ENCODE data around the gene INTS13.
A peak's percentile ranks its signal among the peaks of the same experiment; 100 is the strongest.
"Not testable (repeated sequence)": the region's sequence is repeated elsewhere in the genome, so short reads cannot be mapped to it uniquely, and the experiment has no call there.

INTS13 gene

GRCh38 chr12:26929590-26929989 is 8.2 kb downstream of the INTS13 start:
- no peak for DNase-seq

- DNase-seq, result no peak
These were observed 9.1 kb downstream of the INTS13 start for GRCh38 chr12:26928661-26929060.

- DNase-seq, result no peak
These were observed 15.9 kb downstream of the INTS13 start for GRCh38 chr12:26921886-26922285.

- no peak for DNase-seq
These were observed 18.6 kb downstream of the INTS13 start for GRCh38 chr12:26919216-26919555.

DNA sequence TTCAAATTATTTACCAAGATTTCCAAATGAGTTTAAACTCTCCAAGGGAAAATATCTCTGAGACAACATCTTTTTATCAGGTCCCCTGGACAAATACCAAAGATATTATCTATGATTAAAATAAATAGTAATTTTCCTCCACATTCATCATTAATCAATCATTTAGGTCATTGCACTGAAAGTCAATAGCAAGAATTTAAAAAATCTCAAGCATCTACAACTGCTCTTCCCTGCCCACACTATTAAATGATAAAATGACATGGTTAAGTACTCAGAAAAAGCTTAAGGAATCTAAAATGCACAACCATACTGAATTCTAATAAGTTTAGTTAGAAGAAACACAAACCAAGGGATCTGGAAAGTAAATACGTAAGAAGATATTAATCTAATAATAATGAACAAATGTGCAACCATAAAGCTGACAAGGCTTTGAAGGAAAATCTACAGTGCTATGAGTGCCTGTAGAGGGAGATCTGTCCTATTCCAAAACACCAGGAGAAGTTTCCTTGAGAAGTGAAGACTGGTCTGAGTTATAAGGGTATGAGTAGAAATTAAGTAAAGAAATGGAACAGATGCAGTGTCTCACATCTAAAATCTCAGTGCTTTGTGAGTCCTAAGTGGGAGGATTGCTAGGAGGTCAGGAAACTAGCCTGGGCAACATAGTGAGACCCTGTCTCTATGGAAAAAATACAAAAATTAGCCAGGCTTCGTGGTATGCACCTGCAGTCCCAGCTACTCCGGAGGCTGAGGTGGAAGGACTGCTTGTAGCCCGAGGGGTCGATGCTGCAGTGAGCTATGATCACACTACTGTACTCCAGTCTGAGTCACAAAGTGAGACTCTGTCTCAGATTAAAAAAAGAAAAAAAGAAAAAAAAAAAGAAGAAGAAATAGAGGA is 19.2 kb downstream of the INTS13 start:
- DNase-seq, result peak; percentile 6

DNA sequence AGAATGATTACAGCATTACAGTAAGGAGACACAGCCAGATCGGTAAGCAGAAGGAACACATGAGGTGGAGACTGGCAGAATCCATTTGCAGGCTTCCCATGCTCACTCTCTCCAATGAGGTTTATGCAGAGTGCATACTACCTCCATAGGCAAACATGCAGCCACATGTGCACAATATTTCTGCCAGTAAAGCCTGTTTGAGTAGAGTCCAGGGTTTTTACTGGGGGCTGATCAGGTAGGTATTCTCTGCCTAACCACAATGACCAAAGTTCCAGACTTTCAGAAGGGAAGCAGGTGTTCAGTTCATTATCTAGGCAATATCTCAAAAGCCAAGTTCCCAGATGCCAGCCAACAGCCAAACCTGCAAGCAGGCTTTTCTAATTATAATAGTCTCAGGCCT is 31.1 kb downstream of the INTS13 start:
- DNase-seq, result no peak

GRCh38 chr12:26906024-26906423 is 31.8 kb downstream of the INTS13 start:
- DNase-seq, result no peak

DNA sequence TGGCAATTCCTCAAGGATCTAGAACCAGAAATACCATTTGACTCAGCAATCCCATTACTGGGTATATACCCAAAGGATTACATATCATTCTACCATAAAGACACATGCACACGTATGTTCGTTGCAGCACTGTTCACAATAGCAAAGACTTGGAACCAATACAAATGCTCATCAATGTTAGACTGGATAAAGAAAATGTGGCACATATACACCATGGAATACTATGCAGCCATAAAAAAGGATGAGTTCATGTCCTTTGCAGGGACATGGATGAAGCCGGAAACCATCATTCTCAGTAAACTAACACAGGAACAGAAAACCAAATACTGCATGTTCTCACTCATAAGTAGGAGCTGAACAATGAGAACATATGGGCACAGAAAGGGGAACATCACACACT is 34.4 kb downstream of the INTS13 start:
- DNase-seq, result not testable (repeated sequence)

- DNase-seq, result no peak
These were observed 40.9 kb downstream of the INTS13 start for GRCh38 chr12:26896913-26897312.

DNA sequence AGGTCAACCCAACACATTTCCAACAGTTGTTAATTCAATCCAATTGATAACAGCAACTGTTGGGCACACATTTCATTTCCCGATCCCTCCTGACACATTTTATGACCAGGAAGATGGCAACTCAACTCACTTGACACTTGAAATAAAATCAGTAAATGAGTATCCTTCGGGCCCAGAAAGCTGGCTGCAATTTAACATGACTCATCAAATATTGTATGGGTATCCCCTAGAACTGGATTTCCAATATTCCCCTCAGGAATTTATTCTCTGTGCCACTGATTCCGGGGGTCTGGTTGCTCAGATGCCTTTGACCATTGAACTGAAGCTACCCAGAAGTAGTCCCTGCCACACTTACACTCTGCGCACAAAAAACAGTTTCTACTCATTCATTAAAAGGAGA is 42.1 kb downstream of the INTS13 start:
- no peak for DNase-seq

DNA sequence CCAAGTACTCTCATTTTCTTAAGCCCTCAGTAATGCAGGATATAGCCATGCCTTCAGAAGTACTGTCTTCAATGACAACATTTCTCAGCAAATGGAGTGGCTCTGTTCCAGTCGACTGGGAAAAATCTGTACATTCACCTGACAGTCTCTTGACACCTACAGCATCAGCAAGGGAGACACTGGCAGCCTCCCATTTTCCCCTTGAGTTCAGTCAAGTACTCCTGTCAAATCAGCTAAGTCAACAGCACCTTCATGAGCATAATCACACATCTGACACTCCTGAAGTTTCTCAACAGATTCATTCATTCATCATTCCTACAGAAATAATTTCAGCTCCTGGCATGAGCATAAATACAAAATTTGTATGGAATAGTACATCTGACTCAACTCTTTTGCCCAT is 46.1 kb downstream of the INTS13 start:
- no peak for DNase-seq

GRCh38 chr12:26890784-26891183 is 47.0 kb downstream of the INTS13 start:
- no peak for DNase-seq

DNA sequence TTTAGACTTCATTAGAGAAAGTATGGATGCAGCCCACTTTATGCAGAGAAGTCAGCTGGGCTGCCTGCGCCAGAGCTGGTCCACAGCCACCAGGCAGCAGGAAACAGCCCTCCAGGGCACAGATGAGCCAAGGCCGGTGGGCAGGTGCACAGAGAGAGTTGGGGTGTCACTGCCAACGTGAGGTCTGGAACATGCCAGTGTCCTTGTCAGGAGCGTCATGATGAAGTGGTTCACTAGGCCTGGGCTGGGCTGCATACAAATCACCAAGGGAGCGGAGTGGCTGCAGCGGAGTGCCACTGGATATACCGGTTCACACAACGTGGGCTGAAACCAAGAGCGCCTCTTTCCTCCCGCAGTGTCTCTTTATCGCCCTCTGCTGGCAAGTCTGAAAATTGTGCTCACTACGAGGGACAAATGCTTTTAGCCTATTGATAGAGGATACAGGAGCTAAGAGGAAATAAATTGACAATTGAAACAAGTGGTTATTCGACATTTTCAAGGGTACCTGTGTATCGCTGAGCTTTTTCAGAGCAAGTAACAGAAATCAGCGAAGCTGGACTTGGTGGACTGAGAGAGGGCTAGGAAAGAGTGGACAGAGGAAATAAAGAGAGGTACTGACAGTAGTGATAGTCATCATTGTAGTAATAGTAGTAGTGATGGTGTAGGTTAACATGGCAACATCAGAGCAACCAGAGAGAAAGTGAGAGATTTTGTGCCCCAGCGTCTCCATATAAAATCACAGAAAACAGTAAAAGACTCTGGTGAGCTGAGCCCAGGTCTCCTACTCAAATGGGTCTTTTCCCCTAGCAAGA is 52.8 kb downstream of the INTS13 start:
- DNase-seq, result peak; percentile 82

GRCh38 chr12:26880625-26881024 is 57.2 kb downstream of the INTS13 start:
- no peak for DNase-seq

- DNase-seq, result no peak
These were observed 59.1 kb downstream of the INTS13 start for GRCh38 chr12:26878661-26879119.

GRCh38 chr12:26874501-26875296 is 63.1 kb downstream of the INTS13 start:
- DNase-seq, result no peak

DNA sequence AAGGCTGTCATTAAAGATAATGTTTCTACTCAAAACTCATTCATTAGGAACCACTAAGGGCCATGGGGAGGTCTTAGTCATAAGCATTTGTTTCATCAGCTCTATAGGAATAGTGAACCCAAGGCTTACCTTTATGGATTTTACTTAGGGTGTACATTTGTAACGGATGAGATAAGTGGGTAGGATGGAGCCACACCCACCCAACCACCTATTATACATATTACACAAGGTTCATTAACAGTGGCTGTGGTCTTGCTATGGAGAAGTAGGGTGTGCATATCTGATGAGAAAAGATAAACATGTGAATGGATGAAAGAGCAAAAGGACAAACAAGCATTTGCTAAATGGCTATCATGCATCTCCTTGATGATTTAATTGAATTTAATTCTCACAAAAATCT is 65.2 kb downstream of the INTS13 start:
- no peak for DNase-seq

GRCh38 chr12:26871985-26872384 is 65.8 kb downstream of the INTS13 start:
- no peak for DNase-seq

DNA sequence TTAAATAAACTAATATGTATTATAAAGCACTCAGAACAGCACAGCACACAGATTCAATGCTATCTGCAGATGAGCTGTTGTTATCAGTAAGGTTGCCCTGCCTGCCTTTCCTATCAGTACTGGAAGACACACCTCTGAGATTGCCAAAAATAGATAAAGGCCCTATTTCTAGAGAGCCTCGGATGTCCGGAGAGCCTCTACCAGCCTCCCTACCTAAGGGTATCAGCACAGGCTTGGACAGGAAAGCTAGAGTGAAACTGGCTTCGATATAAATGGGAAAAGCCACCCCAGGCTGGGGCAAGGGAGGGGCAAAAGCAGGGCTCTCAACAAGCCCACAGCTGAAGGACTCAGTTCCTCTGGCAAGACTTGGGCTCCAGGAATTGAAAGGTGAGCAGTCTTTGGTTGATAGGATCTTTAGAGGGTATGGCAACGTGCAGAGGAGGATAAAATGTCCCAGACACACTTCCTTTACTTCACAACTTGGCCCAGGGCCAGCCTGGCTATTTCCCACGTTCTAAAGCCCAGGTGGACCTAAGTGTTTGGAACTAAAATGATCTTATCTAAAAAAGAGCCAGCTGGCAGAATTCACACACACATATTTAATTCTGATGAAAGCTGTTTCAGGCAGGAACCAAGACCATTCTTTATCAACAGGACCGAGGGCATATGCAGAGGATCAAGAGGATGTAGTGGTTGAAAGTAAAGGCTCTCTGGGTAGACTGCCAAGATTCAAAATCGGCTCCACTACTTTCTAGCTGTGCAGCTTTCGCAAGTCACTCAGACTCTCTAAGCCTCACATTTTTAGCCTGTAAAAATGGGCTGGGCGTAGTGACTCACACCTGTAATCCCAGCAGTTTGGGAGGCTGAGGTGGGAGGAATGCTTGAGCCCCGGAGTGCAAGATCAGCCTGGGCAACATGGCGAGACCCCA is 67.0 kb downstream of the INTS13 start:
- no peak for DNase-seq

DNA sequence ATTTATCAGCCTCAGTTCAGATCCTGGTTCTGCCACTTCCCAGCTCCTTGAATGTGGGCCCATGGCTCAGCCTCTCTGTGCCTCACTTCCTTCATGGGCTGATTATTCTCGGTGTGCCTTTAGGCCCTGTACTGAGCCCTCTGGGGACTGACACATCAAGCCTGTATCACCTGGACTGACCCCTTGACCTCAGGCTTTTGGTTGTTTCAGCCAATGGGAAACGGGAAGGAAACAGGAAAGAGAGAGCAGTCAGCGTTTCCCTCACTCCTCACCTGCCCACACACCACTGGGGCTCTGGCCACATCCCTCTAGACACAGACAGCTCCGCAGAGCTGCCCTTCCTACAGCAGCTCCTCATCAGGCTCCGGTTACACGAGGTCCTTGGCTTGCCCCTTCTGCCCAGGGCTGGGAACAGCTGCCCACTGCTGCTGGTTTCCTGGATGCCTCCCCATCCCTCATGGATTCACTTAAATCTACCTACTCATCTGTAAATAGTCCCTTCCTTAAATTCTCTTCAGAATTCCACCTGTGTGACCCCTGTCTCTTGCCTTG is 67.8 kb downstream of the INTS13 start:
- DNase-seq, result no peak

DNA sequence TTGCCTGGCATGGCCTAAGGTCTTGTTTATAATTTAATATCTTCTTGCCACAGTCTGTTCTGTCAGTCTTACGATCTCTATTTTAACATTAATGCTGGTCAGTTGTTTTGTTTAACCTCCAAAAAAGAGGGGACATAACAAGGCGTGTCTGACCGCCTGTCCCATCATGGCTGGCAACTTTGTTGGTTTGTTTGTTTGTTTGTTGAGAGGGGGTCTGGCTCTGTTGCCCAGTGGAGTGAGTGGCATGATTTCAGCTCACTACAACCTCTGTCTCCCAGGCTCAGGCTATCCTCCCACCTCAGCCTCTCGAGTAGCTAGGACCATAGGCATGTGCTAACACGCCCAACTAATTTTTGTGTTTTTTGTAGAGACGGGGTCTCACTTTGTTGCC is 68.7 kb downstream of the INTS13 start:
- DNase-seq, result no peak

Measured in retina (tissue), 1 donor.